ENCODE results near the gene PPP4R1. TPM values are rescaled to one million over a fixed set of nuclear protein-coding genes. Genes with fewer than 3 reads are reported as not detected.

Gene PPP4R1
- total RNA-seq, 1 experiment from 2014 or later = 86.4 TPM

DNA sequence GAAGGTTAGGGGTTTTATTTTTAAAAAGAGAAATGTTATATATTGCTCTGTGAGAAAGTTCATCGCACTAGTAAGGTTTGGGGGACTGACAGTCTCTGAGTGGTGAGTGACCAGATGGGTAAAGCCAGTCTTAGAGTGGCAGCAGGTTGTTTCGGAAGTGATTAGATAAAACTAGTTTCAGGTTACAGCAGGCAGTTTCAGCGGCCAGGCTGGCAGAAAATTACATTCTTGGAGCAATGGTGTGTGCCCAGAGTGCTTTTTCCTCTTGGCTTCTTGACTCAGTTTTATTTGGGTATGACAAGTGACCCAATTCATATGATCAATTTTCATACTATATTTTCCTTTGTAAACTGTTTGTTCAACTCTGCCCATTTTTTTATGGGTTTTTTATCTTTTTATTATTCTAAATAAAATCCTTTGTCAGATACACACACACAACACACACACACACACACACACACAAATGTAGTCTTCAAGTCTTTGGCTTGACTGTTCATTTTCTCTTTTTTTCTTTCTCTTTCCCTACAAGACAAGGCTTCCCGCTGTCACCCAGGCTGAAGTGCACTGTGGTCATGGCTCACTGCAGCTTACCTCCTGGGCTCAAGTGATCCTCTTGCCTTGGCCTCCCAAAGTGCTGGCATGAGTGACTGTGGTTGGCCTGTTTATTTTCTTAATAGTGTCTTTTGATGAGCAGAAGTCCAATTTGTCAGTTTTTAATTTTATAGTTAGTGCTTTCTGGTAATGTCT is 108.1 kb downstream of the PPP4R1 start:
- peak; percentile 53 for DNase-seq (ENCODE audit: low read depth)

Other genes with a start within 250 kb of the PPP4R1 start
- 45.8 and 64.0 TPM in 2 replicates for gene RALBP1, start 139.0 kb downstream of the PPP4R1 start, total RNA-seq (2014; rRNA removed; shearing (Covaris generic))
- 36.8 and 53.6 TPM in 2 replicates for gene RAB31, start 93.7 kb upstream of the PPP4R1 start, total RNA-seq (2014; rRNA removed; shearing (Covaris generic))